GM18867 (cell line): Measurements from ENCODE around the gene ACY1.

Experiments
- ATAC-seq: cut with Tn5 transposase; IDR thresholded peaks from one replicate; pipeline ENCODE4 v1.9.1; 2021; ENCODE audit warnings: mild to moderate bottlenecking, moderate library complexity; ENCODE audit not compliant: unreplicated experiment

The ACY1 gene

DNA sequence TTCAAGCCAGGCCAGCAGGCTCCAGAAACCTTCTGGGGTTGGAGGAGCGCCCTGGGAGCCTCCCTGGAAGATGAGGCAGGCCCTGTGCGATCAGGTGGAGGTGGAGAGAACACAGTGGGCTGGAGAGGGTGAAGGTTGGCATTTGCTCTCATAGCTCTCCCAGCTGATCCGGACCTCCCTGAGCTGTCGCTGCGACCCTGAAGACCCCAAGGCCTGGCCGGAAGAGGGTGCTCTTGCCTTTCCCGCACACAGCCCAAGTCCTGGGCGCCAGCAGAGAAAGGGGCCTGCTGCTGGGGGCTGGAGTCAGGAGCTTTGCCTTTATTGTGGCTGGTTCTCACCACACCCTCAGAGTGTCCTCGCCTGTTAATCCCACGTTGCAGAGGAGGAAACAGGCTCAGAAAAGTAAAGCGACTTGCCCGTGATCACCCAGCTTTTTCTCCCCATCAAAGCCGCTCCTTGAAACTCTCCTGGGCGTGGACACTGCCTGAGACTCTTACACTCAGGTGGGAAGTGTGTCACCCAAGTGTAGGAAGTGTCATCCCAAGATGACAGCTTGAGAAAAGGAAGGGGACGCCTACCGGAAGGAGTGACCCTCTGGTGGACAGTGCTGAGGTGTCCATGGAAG is 20.9 kb downstream of the ACY1 start:
- ATAC-seq = no peak

- no peak for ATAC-seq
Measured at GRCh38 chr3:52004906-52005395, 21.6 kb downstream of the ACY1 start.

DNA sequence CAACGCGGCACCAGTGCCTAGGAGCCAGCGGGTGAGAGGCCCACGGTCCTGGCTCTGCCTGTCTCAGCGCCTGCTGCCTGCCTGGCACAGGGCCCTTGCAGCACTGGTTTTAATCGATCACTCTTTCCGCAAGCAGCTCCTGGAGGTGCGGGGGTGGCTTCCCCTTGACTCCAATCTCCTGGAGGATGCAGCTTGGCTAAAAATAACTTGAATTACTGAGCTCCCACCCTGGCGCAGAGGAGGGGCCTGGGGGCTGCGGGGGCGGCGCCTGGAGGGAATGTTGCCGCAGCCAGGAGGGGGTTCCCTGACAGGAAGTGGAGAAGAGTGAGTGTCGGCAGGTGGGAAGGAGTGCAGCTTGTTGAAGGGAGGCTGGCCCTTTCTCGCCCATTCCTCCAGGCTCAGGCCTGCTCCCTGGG is 22.2 kb downstream of the ACY1 start:
- no peak for ATAC-seq

GRCh38 chr3:52006017-52006819 is 22.9 kb downstream of the ACY1 start:
- no peak for ATAC-seq

- ATAC-seq = no peak
Measured at GRCh38 chr3:52006820-52007133, 23.4 kb downstream of the ACY1 start.

DNA sequence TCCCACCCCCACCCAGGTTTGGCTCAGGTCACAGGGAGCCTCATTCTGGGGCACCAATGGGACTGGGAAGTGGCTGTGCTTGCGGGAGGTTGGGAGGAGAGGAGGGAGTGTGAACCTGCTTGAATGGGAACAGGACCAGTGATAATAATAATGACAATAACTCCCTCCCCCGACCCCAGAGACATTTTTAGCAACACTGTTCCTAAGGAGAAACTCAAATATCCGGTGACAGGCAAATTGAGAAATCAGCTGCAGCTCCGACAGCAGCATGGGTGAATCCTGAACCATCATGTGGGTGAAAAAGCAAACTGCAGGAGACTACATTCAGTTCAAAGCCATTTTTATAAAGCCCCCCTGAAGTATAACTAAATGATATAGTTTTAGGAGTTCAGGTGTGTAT is 24.0 kb downstream of the ACY1 start:
- ATAC-seq = no peak

DNA sequence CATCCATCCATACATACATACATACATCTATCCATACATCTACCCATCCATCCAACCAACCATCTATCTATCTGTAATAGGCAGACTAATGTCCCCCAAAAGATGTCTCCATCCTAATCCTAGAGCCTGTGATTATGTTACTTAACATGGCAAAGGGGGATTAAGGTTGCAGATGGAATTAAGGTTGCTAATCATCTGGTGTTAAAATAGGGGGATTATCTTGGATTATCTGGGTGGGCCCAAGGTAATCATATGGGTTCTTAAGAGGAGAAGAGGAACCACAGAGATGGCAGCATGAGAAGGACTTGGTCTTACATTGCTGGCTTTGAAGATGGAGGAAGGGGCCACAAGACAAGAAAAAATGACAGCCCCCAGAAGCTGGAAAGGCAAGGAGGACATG is 27.1 kb downstream of the ACY1 start:
- no peak for ATAC-seq

DNA sequence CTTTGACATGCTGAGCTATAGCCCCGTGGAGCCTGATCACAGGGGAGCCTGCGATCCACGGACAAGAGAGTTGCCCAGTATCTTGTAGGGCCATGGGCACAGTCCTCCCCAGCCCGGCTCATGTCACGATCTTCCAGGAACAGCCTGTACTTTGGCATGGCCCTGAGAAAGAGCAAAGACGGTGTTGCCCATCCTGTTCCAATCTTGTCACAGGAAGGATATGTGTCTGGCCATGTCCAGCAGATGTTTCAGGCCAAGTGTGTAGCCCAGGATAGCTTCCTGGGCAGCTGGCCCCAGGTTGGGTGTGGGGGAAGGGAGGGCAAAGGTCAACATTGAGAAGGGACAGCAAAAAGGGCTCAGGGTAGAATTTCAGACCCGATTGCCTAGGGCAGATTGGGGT is 29.4 kb downstream of the ACY1 start:
- ATAC-seq = no peak

GRCh38 chr3:52013802-52014598 is 30.7 kb downstream of the ACY1 start:
- no peak for ATAC-seq

GRCh38 chr3:52014613-52015012 is 31.3 kb downstream of the ACY1 start:
- no peak for ATAC-seq

GRCh38 chr3:52015438-52016228 is 32.3 kb downstream of the ACY1 start:
- ATAC-seq = no peak

DNA sequence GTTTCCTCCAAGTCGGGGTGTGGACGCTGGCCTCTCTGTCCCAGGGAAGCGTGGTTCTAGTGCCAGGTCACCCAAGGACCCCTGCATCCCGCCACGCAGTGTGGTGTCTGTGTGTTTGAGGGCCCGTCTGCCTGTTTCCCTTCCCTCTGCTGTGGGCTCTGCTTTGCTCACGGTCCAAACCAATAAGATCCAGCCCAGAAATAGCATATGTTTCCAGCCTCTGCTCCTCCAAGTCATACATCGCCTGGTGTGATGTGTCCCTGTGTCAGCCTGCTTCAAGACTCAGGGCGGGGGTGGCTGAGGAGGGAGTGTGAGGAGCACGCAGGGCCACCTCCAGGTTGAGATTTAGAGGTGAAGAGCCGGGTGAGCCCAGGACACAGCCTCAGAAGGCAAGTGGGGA is 34.3 kb downstream of the ACY1 start:
- ATAC-seq = no peak

GRCh38 chr3:52018319-52019000 is 35.1 kb downstream of the ACY1 start:
- ATAC-seq = no peak

DNA sequence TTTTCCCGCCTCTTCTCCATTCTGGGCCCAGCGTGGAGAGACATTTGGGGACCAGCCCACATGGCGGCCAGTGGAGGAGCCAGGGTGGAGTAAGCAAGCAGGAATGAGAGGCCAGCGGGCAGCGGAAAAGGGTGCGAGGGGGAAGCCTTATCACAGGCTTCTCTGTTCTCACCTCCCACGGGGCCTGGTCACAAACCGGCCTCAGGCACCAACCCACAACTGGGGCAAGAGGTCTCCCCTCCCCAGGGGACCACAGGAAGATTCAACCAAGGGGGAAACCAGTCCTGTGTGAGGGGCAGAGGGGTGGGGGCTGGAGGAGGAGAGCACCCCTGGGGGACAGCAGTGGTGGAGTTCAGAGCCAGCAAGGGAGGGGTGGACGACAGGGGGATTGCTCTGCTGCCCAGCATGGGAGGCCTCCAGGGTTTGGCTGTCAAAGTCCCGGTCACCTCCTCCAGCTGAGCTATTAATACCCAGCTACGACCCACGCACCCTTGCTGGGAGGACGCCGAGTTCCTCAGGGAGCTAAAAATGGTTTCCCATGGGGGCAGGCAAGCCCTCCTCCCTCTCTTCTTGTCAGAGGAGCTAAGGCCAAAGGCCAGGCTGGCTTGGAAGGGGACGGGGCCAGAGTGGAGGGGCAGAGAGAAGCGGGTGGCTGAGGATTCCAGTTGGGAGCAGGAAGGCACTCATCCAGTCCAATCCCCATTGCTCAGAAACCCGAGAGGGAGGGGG is 36.2 kb downstream of the ACY1 start:
- ATAC-seq = no peak

DNA sequence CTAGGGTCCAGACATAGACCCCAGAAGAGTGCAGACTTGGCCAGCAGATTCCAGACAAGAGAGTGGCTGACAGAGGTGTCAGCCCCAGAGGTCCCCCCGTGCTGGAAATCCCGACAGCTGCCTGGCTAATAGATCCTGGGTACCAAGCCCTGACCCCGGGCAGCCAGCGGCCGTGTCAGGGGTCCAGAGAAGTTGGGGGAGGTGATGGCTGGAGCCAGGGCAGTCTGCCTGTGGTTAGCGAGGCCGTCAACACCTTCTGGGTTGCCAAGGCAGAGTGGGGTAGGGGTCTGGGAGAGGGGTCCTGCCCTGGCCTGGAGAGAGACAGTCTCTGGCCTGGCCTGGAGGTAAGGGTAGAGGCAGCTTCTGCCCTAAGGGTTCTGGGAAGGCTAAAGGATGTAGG is 37.5 kb downstream of the ACY1 start:
- ATAC-seq = no peak

- ATAC-seq = no peak
Measured at GRCh38 chr3:52021489-52022268, 38.3 kb downstream of the ACY1 start.

- no peak for ATAC-seq
Measured at GRCh38 chr3:52022323-52023100, 39.2 kb downstream of the ACY1 start.

GRCh38 chr3:52023101-52023770 is 39.9 kb downstream of the ACY1 start:
- ATAC-seq = no peak
